Smooth muscle cell (in vitro differentiated cells): ENCODE data around the gene BORCS5. TPM values are rescaled to one million over a fixed set of nuclear protein-coding genes. Genes with fewer than 3 reads are reported as not detected.

Experiments used
- DNase-seq: peaks from one replicate; lab custom pipeline; 2025; ENCODE audit not compliant: unreplicated experiment; lab: John Stamatoyannopoulos, UW
- H2AFZ ChIP-seq: fragments of 200-600 bp; sonication (generic); 2 replicates; pipeline ENCODE4 v1.6.0; 2016; ENCODE audit warnings: antibody characterized with exemption, low read depth, mild to moderate bottlenecking
- H3F3A ChIP-seq: fragments of 200-600 bp; sonication (generic); 2 replicates; pipeline ENCODE4 v1.6.0; 2017; ENCODE audit warnings: antibody characterized with exemption, low read depth
- H3K27ac ChIP-seq: fragments of 200-600 bp; sonication (generic); 2 replicates; pipeline ENCODE4 v1.5.1; 2016; ENCODE audit warnings: low read depth, mild to moderate bottlenecking
- H3K27me3 ChIP-seq: fragments of 200-600 bp; sonication (generic); 2 replicates; pipeline ENCODE4 v1.6.1; 2016; ENCODE audit warnings: low read depth, mild to moderate bottlenecking
- H3K36me3 ChIP-seq: fragments of 200-600 bp; sonication (generic); 2 replicates; pipeline ENCODE4 v1.5.1; 2016; ENCODE audit warnings: low read depth
- H3K4me1 ChIP-seq: fragments of 200-600 bp; sonication (generic); 2 replicates; pipeline ENCODE4 v1.5.1; 2016; ENCODE audit warnings: low read depth
- H3K4me2 ChIP-seq: fragments of 200-600 bp; sonication (generic); 2 replicates; pipeline ENCODE4 v1.6.0; 2016; ENCODE audit warnings: mild to moderate bottlenecking
- H3K4me3 ChIP-seq: fragments of 200-600 bp; sonication (generic); 2 replicates; pipeline ENCODE4 v1.5.1; 2016; ENCODE audit warnings: mild to moderate bottlenecking
- H3K79me2 ChIP-seq: fragments of 200-600 bp; sonication (generic); 2 replicates; pipeline ENCODE4 v1.6.0; 2016; ENCODE audit warnings: low read depth, mild to moderate bottlenecking
- H3K9ac ChIP-seq: fragments of 200-600 bp; sonication (generic); 2 replicates; pipeline ENCODE4 v1.6.0; 2016; ENCODE audit warnings: low read depth
- H3K9me3 ChIP-seq: fragments of 200-600 bp; sonication (generic); replicated peaks from 2 replicates; pipeline ENCODE4 v1.5.1; 2016; ENCODE audit warnings: low read depth
- H4K20me1 ChIP-seq: fragments of 200-600 bp; sonication (generic); 2 replicates; pipeline ENCODE4 v1.6.0; 2016; ENCODE audit warnings: low read depth
- CTCF ChIP-seq: fragments of 200-600 bp; sonication (generic); IDR thresholded peaks from 2 replicates; pipeline ENCODE4 v1.5.1; 2017; ENCODE audit warnings: borderline replicate concordance, mild to moderate bottlenecking, antibody characterized with exemption; ENCODE audit not compliant: insufficient read depth, poor library complexity, severe bottlenecking
- WGBS: methylation state at CpG from one replicate; pipeline ENCODE4 v1.1.7; 2016; ENCODE audit warnings: low lambda C conversion rate; 5-methylcytosine and 5-hydroxymethylcytosine counted together
- polyA plus RNA-seq: library from polyadenylated mRNA; unstranded; fragments of >200 nt; fragmentation: Nextera tagmentation; extraction: Ambion mirVana; gene quantifications from 2 replicates; pipeline ENCODE4 v1.2.1, GENCODE V29; 2016
- total RNA-seq: library from RNA; depleted of rRNA; stranded (reverse); fragments of >200 nt; gene quantifications from 2 replicates; pipeline ENCODE4 v1.2.3, GENCODE V29; 2014

The BORCS5 gene
- total and polyA plus RNA-seq, 2 experiments from 2014 or later: 11.2 to 11.7 TPM

- Histone ChIP-seq H2AFZ (no peak overlapping the region), H3K9ac (no peak overlapping the region), H3K79me2 (no peaks in the 10 kb centered on the region), H3K4me2 (no peak overlapping the region), H4K20me1 (no peaks in the 10 kb centered on the region), H3K9me3 (no peaks in the 10 kb centered on the region), H3K4me1 (no peaks in the 10 kb centered on the region), H3K36me3 (no peaks in the 10 kb centered on the region), H3K27me3 (no peaks in the 10 kb centered on the region), H3F3A (no peaks in the 10 kb centered on the region), H3K27ac (no peak overlapping the region), H3K4me3 (no peak overlapping the region)
- no peak for TF ChIP-seq CTCF
- 94% methylated on average over 10 of the region's 10 CpGs for WGBS
- DNase-seq: no peak
Observed at GRCh38 chr12:12447837-12448236, 91.0 kb downstream of the BORCS5 start.

- Histone ChIP-seq H3K9ac (no peak overlapping the region), H2AFZ (no peak overlapping the region), H3K27me3 (no peaks in the 10 kb centered on the region), H3K79me2 (no peaks in the 10 kb centered on the region), H3K9me3 (no peaks in the 10 kb centered on the region), H3K27ac (no peak overlapping the region), H4K20me1 (no peaks in the 10 kb centered on the region), H3F3A (no peaks in the 10 kb centered on the region), H3K4me3 (no peak overlapping the region), H3K4me2 (no peak overlapping the region), H3K4me1 (no peaks in the 10 kb centered on the region), H3K36me3 (no peaks in the 10 kb centered on the region)
- TF ChIP-seq CTCF: no peak
- DNase-seq: no peak
- 90% methylated on average over 13 of the region's 13 CpGs for WGBS
Observed at GRCh38 chr12:12449533-12450025, 92.7 kb downstream of the BORCS5 start.

- H3K4me2 ChIP-seq: no peak overlapping the region
- no peaks in the 10 kb centered on the region for H3K4me1 ChIP-seq
- H4K20me1 ChIP-seq: no peaks in the 10 kb centered on the region
- H3K36me3 ChIP-seq: no peaks in the 10 kb centered on the region
- no peak for DNase-seq
- no peak overlapping the region for H2AFZ ChIP-seq
- H3F3A ChIP-seq: no peaks in the 10 kb centered on the region
- no peak overlapping the region for H3K9ac ChIP-seq
- TF ChIP-seq CTCF: no peak
- no peaks in the 10 kb centered on the region for H3K27me3 ChIP-seq
- H3K79me2 ChIP-seq: no peaks in the 10 kb centered on the region
- 94% methylated on average over 2 of the region's 2 CpGs for WGBS
- H3K9me3 ChIP-seq: no peaks in the 10 kb centered on the region
- no peak overlapping the region for H3K27ac ChIP-seq
- no peak overlapping the region for H3K4me3 ChIP-seq
Observed at GRCh38 chr12:12450043-12450471, 93.2 kb downstream of the BORCS5 start.

- 93% methylated on average over 4 of the region's 4 CpGs for WGBS
- TF ChIP-seq CTCF: no peak
- no peaks in the 10 kb centered on the region for H3K4me1 ChIP-seq
Observed at GRCh38 chr12:12451098-12451497, 94.2 kb downstream of the BORCS5 start.

More at GRCh38 chr12:12451098-12451497, 94.2 kb downstream of the BORCS5 start:
- H3F3A ChIP-seq: no peaks in the 10 kb centered on the region
- no peak overlapping the region for H3K4me3 ChIP-seq
- no peaks in the 10 kb centered on the region for H3K79me2 ChIP-seq
- H2AFZ ChIP-seq: no peak overlapping the region
- no peak overlapping the region for H3K4me2 ChIP-seq
- no peaks in the 10 kb centered on the region for H4K20me1 ChIP-seq
- H3K9me3 ChIP-seq: no peaks in the 10 kb centered on the region
- no peaks in the 10 kb centered on the region for H3K36me3 ChIP-seq
- H3K9ac ChIP-seq: no peak overlapping the region
- no peak for DNase-seq
- H3K27me3 ChIP-seq: no peaks in the 10 kb centered on the region
- no peak overlapping the region for H3K27ac ChIP-seq
